ENCODE data around the gene LRCOL1.

LRCOL1 gene

GRCh38 chr12:132639956-132640520, 29.7 kb upstream of the LRCOL1 start:
- no peak overlapping the region for H3K27ac ChIP-seq (ENCODE audit: low read length)
- peaks cover 75% of the 10 kb centered on the region for H3K36me3 ChIP-seq (replicated peaks; ENCODE audit: low read depth, low read length)

GRCh38 chr12:132638541-132639408, 28.4 kb upstream of the LRCOL1 start:
- peaks cover 23% of the 10 kb centered on the region for H3K4me1 ChIP-seq (ENCODE audit: low read length)
- peaks cover 6% of the 10 kb centered on the region; the same call in 1 of the 2 replicates for H4K20me1 ChIP-seq (ENCODE audit: insufficient read depth, low read length)
- no peaks in the 10 kb centered on the region for H3K27me3 ChIP-seq (ENCODE audit: low read depth, low read length)
- H3K36me3 ChIP-seq (replicated peaks; ENCODE audit: low read depth, low read length), result peaks cover 83% of the 10 kb centered on the region
- no peaks in the 10 kb centered on the region for H3K9me3 ChIP-seq (ENCODE audit: insufficient read depth, low read length)
- no peak overlapping the region for H3K9ac ChIP-seq (ENCODE audit: low read length)
- H3K27ac ChIP-seq (ENCODE audit: low read length), result no peak overlapping the region
- no peak overlapping the region for H3K4me3 ChIP-seq (ENCODE audit: low read length)
- H2AFZ ChIP-seq (ENCODE audit: low read depth, low read length), result no peak overlapping the region
- no peak overlapping the region for H3K4me2 ChIP-seq (ENCODE audit: low read length)
- TF ChIP-seq EZH2phosphoT487 (IDR thresholded peaks at IDR 0.05; ENCODE audit: low read depth) (no peak), CTCF (IDR thresholded peaks at IDR 0.05; ENCODE audit: low read depth, low read length) (peak; percentile 84)
- H3K79me2 ChIP-seq (ENCODE audit: low read length), result no peaks in the 10 kb centered on the region; the same call in 1 of the 2 replicates

More at GRCh38 chr12:132639956-132640520, 29.7 kb upstream of the LRCOL1 start:
- H4K20me1 ChIP-seq (ENCODE audit: insufficient read depth, low read length), result peaks cover 6% of the 10 kb centered on the region; the same call in 1 of the 2 replicates
- no peak overlapping the region for H2AFZ ChIP-seq (ENCODE audit: low read depth, low read length)
- TF ChIP-seq EZH2phosphoT487 (IDR thresholded peaks at IDR 0.05; ENCODE audit: low read depth) (no peak), CTCF (IDR thresholded peaks at IDR 0.05; ENCODE audit: low read depth, low read length) (no peak)
- no peaks in the 10 kb centered on the region for H3K27me3 ChIP-seq (ENCODE audit: low read depth, low read length)
- peaks cover 10% of the 10 kb centered on the region for H3K4me1 ChIP-seq (ENCODE audit: low read length)
- no peak overlapping the region for H3K4me3 ChIP-seq (ENCODE audit: low read length)
- no peak overlapping the region for H3K4me2 ChIP-seq (ENCODE audit: low read length)
- no peaks in the 10 kb centered on the region; the same call in 1 of the 2 replicates for H3K79me2 ChIP-seq (ENCODE audit: low read length)
- no peak overlapping the region for H3K9ac ChIP-seq (ENCODE audit: low read length)
- no peaks in the 10 kb centered on the region for H3K9me3 ChIP-seq (ENCODE audit: insufficient read depth, low read length)

- Histone ChIP-seq H4K20me1 (ENCODE audit: insufficient read depth, low read length) (peaks cover 6% of the 10 kb centered on the region; the same call in 1 of the 2 replicates), H3K4me2 (ENCODE audit: low read length) (no peak overlapping the region), H3K36me3 (replicated peaks; ENCODE audit: low read depth, low read length) (peaks cover 79% of the 10 kb centered on the region)
Measured at GRCh38 chr12:132637811-132638210, 27.4 kb upstream of the LRCOL1 start.

More at GRCh38 chr12:132637811-132638210, 27.4 kb upstream of the LRCOL1 start:
- no peak overlapping the region for H2AFZ ChIP-seq (ENCODE audit: low read depth, low read length)
- no peak overlapping the region for H3K9ac ChIP-seq (ENCODE audit: low read length)
- H3K27ac ChIP-seq (ENCODE audit: low read length), result no peak overlapping the region
- H3K4me1 ChIP-seq (ENCODE audit: low read length), result peaks cover 32% of the 10 kb centered on the region
- no peak overlapping the region for H3K4me3 ChIP-seq (ENCODE audit: low read length)
- H3K79me2 ChIP-seq (ENCODE audit: low read length), result no peaks in the 10 kb centered on the region; the same call in 1 of the 2 replicates
- no peaks in the 10 kb centered on the region for H3K27me3 ChIP-seq (ENCODE audit: low read depth, low read length)
- TF ChIP-seq EZH2phosphoT487 (IDR thresholded peaks at IDR 0.05; ENCODE audit: low read depth) (no peak), CTCF (IDR thresholded peaks at IDR 0.05; ENCODE audit: low read depth, low read length) (no peak)
- H3K9me3 ChIP-seq (ENCODE audit: insufficient read depth, low read length), result no peaks in the 10 kb centered on the region
